KOPT-K1 (cell line): ENCODE data around the gene GFER.

ENCODE experiments used
- H3K27ac ChIP-seq: fragments of 200-600 bp; sonication (generic); 2 replicates; pipeline ENCODE4 v1.5.1; 2016; ENCODE audit warnings: antibody characterized with exemption, mild to moderate bottlenecking, low read depth, low read length; ENCODE audit not compliant: poor library complexity, severe bottlenecking
- H3K36me3 ChIP-seq: fragments of 200-600 bp; sonication (generic); 2 replicates; pipeline ENCODE4 v1.5.1; 2017; ENCODE audit warnings: antibody characterized with exemption, mild to moderate bottlenecking, low read length, moderate library complexity; ENCODE audit not compliant: insufficient read depth
- H3K9me3 ChIP-seq: fragments of 200-600 bp; sonication (generic); 2 replicates; pipeline ENCODE4 v1.5.1; 2017; ENCODE audit warnings: antibody characterized with exemption, low read length, mild to moderate bottlenecking; ENCODE audit not compliant: insufficient read depth, poor library complexity, severe bottlenecking

The GFER gene

GRCh38 chr16:2001035-2001434 is 17.0 kb downstream of the GFER start:
- Histone ChIP-seq H3K36me3 (peaks cover 87% of the 10 kb centered on the region), H3K9me3 (no peaks in the 10 kb centered on the region), H3K27ac (no peak overlapping the region)

- Histone ChIP-seq H3K9me3 (no peaks in the 10 kb centered on the region), H3K27ac (no peak overlapping the region), H3K36me3 (peaks cover 89% of the 10 kb centered on the region)
Measured at GRCh38 chr16:2001456-2002355, 17.7 kb downstream of the GFER start.

- Histone ChIP-seq H3K36me3 (peaks cover 90% of the 10 kb centered on the region), H3K27ac (no peak overlapping the region), H3K9me3 (no peaks in the 10 kb centered on the region)
Measured at GRCh38 chr16:2002406-2003230, 18.6 kb downstream of the GFER start.

GRCh38 chr16:2003231-2003826 is 19.3 kb downstream of the GFER start:
- H3K36me3 ChIP-seq, result peaks cover 83% of the 10 kb centered on the region
- H3K27ac ChIP-seq, result no peak overlapping the region

GRCh38 chr16:2003827-2004641 is 20.0 kb downstream of the GFER start:
- Histone ChIP-seq H3K9me3 (no peaks in the 10 kb centered on the region), H3K27ac (no peak overlapping the region), H3K36me3 (peaks cover 76% of the 10 kb centered on the region)

More at GRCh38 chr16:2003231-2003826, 19.3 kb downstream of the GFER start:
- no peaks in the 10 kb centered on the region for H3K9me3 ChIP-seq

- H3K9me3 ChIP-seq, result no peaks in the 10 kb centered on the region
- H3K36me3 ChIP-seq, result peaks cover 67% of the 10 kb centered on the region
- no peak overlapping the region for H3K27ac ChIP-seq
Measured at GRCh38 chr16:2004795-2005517, 21.0 kb downstream of the GFER start.

GRCh38 chr16:2005646-2006045 is 21.7 kb downstream of the GFER start:
- no peak overlapping the region for H3K27ac ChIP-seq
- H3K36me3 ChIP-seq, result peaks cover 60% of the 10 kb centered on the region
- no peaks in the 10 kb centered on the region for H3K9me3 ChIP-seq

GRCh38 chr16:2006317-2006716 is 22.3 kb downstream of the GFER start:
- peaks cover 53% of the 10 kb centered on the region for H3K36me3 ChIP-seq
- no peak overlapping the region for H3K27ac ChIP-seq

GRCh38 chr16:2007081-2007836 is 23.3 kb downstream of the GFER start:
- Histone ChIP-seq H3K9me3 (no peaks in the 10 kb centered on the region), H3K27ac (peak overlapping the region; percentile 68), H3K36me3 (peaks cover 44% of the 10 kb centered on the region; the same call in 1 of the 2 replicates)

More at GRCh38 chr16:2006317-2006716, 22.3 kb downstream of the GFER start:
- H3K9me3 ChIP-seq, result no peaks in the 10 kb centered on the region

GRCh38 chr16:2008009-2008526 is 24.1 kb downstream of the GFER start:
- Histone ChIP-seq H3K27ac (peak overlapping the region; percentile 68), H3K9me3 (no peaks in the 10 kb centered on the region), H3K36me3 (peaks cover 36% of the 10 kb centered on the region; the same call in 1 of the 2 replicates)

- H3K36me3 ChIP-seq, result peaks cover 29% of the 10 kb centered on the region; the same call in 1 of the 2 replicates
Measured at GRCh38 chr16:2008631-2009163, 24.7 kb downstream of the GFER start.

GRCh38 chr16:2009164-2009711 is 25.2 kb downstream of the GFER start:
- no peaks in the 10 kb centered on the region for H3K9me3 ChIP-seq
- peak overlapping the region; percentile 68 for H3K27ac ChIP-seq
- H3K36me3 ChIP-seq, result peaks cover 26% of the 10 kb centered on the region; the same call in 1 of the 2 replicates

More at GRCh38 chr16:2008631-2009163, 24.7 kb downstream of the GFER start:
- peak overlapping the region; percentile 68 for H3K27ac ChIP-seq
- no peaks in the 10 kb centered on the region for H3K9me3 ChIP-seq
